ENCODE data around the gene KIF21B.

- TF ChIP-seq, protein P1, sequence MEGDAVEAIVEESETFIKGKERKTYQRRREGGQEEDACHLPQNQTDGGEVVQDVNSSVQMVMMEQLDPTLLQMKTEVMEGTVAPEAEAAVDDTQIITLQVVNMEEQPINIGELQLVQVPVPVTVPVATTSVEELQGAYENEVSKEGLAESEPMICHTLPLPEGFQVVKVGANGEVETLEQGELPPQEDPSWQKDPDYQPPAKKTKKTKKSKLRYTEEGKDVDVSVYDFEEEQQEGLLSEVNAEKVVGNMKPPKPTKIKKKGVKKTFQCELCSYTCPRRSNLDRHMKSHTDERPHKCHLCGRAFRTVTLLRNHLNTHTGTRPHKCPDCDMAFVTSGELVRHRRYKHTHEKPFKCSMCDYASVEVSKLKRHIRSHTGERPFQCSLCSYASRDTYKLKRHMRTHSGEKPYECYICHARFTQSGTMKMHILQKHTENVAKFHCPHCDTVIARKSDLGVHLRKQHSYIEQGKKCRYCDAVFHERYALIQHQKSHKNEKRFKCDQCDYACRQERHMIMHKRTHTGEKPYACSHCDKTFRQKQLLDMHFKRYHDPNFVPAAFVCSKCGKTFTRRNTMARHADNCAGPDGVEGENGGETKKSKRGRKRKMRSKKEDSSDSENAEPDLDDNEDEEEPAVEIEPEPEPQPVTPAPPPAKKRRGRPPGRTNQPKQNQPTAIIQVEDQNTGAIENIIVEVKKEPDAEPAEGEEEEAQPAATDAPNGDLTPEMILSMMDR (conservative IDR thresholded peaks at IDR 0.05) = no peak
- no peak for TF ChIP-seq ZFX (IDR thresholded peaks at IDR 0.05)
These were observed 34.8 kb downstream of the KIF21B start for GRCh38 chr1:200988693-200989092.
